HUES64 (cell line): ENCODE data around the gene NHS.

Source experiments
- H3K27ac ChIP-seq: 2 replicates; pipeline ENCODE4 v1.7.0; 2013; ENCODE audit warnings: low read depth, low read length, inconsistent platforms
- H3K27me3 ChIP-seq: 2 replicates; pipeline ENCODE4 v1.6.1; 2013; ENCODE audit warnings: mild to moderate bottlenecking, low read length; ENCODE audit not compliant: insufficient read depth
- H3K36me3 ChIP-seq: 2 replicates; pipeline ENCODE4 v1.6.1; 2013; ENCODE audit warnings: mild to moderate bottlenecking, low read length; ENCODE audit not compliant: insufficient read depth
- H3K4me1 ChIP-seq: 2 replicates; pipeline ENCODE4 v1.6.1; 2013; ENCODE audit warnings: mild to moderate bottlenecking, low read length, moderate library complexity; ENCODE audit not compliant: insufficient read depth
- H3K4me3 ChIP-seq: 2 replicates; pipeline ENCODE4 v1.5.1; 2013; ENCODE audit warnings: mild to moderate bottlenecking, low read length, moderate library complexity
- H3K9ac ChIP-seq: 2 replicates; pipeline ENCODE4 v1.6.1; 2013; ENCODE audit warnings: mild to moderate bottlenecking, low read depth, low read length
- H3K9me3 ChIP-seq: 2 replicates; pipeline ENCODE4 v1.6.1; 2013; ENCODE audit warnings: low read depth, low read length; ENCODE audit not compliant: insufficient read depth
- WGBS: fragments of 150-250, 120-280 bp; methylation state at CpG from one replicate; pipeline ENCODE4 v1.1.7; 2013; ENCODE audit warnings: missing lambda C conversion rate; 5-methylcytosine and 5-hydroxymethylcytosine counted together

NHS gene

GRCh38 chrX:17549107-17549651, 174.2 kb downstream of the NHS start:
- no peak overlapping the region for H3K4me3 ChIP-seq
- H3K36me3 ChIP-seq: no peaks in the 10 kb centered on the region
- no peaks in the 10 kb centered on the region for H3K9me3 ChIP-seq
- H3K9ac ChIP-seq: no peak overlapping the region
- WGBS: 27% methylated on average over 6 of the region's 6 CpGs
- no peaks in the 10 kb centered on the region for H3K27me3 ChIP-seq
- H3K4me1 ChIP-seq: peaks cover 26% of the 10 kb centered on the region
- peak overlapping the region; percentile 32; the same call in 1 of the 2 replicates for H3K27ac ChIP-seq

GRCh38 chrX:17550011-17550410, 175.0 kb downstream of the NHS start:
- H3K36me3 ChIP-seq: no peaks in the 10 kb centered on the region
- H3K4me1 ChIP-seq: peaks cover 26% of the 10 kb centered on the region
- 74% methylated on average over 5 of the region's 5 CpGs for WGBS
- H3K9ac ChIP-seq: no peak overlapping the region
- H3K27me3 ChIP-seq: no peaks in the 10 kb centered on the region
- no peaks in the 10 kb centered on the region for H3K9me3 ChIP-seq
- H3K27ac ChIP-seq: no peak overlapping the region
- H3K4me3 ChIP-seq: no peak overlapping the region

- Histone ChIP-seq H3K27me3 (no peaks in the 10 kb centered on the region), H3K9me3 (no peaks in the 10 kb centered on the region), H3K9ac (no peak overlapping the region), H3K4me1 (peaks cover 25% of the 10 kb centered on the region), H3K36me3 (no peaks in the 10 kb centered on the region), H3K27ac (no peak overlapping the region), H3K4me3 (no peak overlapping the region)
- WGBS: 89% methylated on average over 3 of the region's 5 CpGs
Observed at GRCh38 chrX:17552044-17552650, 177.1 kb downstream of the NHS start.

DNA sequence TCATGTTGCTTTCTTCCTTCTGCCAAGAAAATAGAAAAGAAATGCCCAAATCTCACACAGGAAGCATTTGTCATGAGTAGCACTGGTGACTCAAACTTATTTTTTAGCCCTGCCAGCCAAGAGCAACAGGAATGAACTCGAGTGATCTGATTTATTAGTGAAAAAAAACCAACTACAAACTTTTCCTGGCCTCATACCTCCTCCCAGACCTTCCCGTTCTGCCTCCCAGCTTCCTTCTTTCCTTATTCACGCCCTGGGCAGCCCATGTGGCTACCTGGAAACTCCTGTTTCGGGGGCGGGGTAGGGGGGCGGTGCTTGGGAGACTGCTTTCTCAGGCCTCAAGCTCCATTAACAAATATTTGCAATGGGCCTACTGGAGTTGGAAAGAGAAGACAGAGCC, 178.5 kb downstream of the NHS start:
- Histone ChIP-seq H3K9ac (no peak overlapping the region), H3K4me1 (peaks cover 12% of the 10 kb centered on the region), H3K36me3 (no peaks in the 10 kb centered on the region), H3K27ac (no peak overlapping the region), H3K9me3 (no peaks in the 10 kb centered on the region), H3K4me3 (no peak overlapping the region), H3K27me3 (no peaks in the 10 kb centered on the region)
- 69% methylated on average over 4 of the region's 6 CpGs for WGBS

DNA sequence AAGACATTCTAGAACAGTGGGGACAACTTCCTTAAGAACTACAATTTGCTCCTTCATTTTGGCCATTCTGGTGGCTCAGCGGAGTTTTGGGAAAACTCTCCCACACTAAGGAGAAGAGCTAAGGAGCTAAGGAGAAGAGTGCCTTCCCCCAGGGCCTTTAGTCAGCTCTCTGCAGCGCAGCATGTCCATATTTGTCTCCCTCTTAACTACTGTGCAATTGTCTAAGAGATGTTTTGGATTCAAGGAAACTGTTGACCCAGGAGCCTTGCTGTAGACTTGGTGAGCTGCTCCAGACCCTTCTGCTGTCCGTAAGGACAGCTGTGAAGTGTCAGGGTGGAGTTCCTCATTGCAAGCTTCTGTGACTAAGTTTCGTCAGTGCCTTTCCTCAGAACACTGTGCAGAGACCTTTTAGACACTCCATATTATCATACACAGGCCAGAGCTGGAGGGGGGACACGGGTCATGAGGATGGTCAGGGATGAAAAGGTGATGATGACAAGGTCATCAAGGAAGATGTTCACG, 179.0 kb downstream of the NHS start:
- no peaks in the 10 kb centered on the region for H3K36me3 ChIP-seq
- H3K4me3 ChIP-seq: no peak overlapping the region
- H3K27me3 ChIP-seq: no peaks in the 10 kb centered on the region
- H3K27ac ChIP-seq: no peak overlapping the region
- 88% methylated on average over 4 of the region's 6 CpGs for WGBS
- no peak overlapping the region for H3K9ac ChIP-seq
- H3K4me1 ChIP-seq: peaks cover 11% of the 10 kb centered on the region
- H3K9me3 ChIP-seq: no peaks in the 10 kb centered on the region

- peaks cover 10% of the 10 kb centered on the region; the same call in 1 of the 2 replicates for H3K4me1 ChIP-seq
- 90% methylated on average over 4 of the region's 5 CpGs for WGBS
- no peak overlapping the region for H3K27ac ChIP-seq
- H3K9ac ChIP-seq: no peak overlapping the region
- H3K9me3 ChIP-seq: no peaks in the 10 kb centered on the region
- no peaks in the 10 kb centered on the region for H3K27me3 ChIP-seq
- no peak overlapping the region for H3K4me3 ChIP-seq
- H3K36me3 ChIP-seq: no peaks in the 10 kb centered on the region
Observed at GRCh38 chrX:17554914-17555313, 179.9 kb downstream of the NHS start.

DNA sequence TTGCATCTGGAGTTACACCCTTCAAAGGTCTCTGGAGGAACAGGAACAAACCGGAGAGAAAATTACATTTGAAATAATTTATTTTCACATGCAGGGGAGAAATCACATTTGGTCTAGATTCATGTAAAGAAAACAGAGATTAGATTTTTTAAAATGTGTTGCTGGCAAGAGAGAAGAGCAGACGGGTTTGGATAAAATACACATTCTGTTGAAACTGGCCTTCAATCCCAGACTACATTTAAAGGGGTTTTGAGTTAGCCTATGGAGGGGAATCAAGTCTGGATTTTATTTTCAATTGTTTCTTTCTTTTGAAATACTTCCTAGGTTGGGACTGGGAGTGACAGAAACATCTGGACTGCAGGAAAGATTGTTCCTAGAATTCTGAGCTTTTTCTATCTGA, 180.8 kb downstream of the NHS start:
- 67% methylated on average over 1 of the region's 2 CpGs for WGBS
- Histone ChIP-seq H3K27ac (no peak overlapping the region), H3K36me3 (no peaks in the 10 kb centered on the region)

DNA sequence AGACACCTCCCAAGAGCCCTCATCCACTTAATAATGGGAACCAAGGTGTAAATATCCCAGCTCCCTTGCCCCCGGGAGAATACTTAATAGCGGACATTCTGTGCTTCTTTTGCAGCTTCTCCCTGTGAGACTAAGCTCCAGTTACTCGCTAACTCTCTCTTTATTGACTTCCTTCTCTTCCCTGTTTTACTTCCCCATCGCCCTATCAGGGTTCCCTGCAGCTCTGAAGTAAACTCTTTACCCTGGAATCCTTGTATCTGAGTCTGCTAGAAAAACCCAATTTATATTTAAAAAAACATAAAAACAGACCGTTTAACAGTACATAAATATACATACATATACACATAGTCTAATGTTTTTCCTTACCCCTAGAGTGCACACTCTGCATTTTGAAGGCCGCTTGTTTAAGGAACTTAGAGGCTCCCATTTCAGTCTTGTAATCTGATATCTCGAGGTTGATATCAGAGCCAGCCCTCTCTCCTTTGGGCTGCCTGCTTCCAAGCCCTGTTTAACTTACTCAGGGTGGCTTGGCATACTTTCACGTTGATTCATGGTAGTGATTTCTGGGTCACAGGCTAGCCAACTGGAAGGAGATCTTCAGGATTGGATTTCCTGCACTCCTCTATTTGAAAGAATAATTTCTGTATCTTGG, 184.9 kb downstream of the NHS start:
- peaks cover 18% of the 10 kb centered on the region for H3K4me1 ChIP-seq
- no peaks in the 10 kb centered on the region for H3K36me3 ChIP-seq
- H3K4me3 ChIP-seq: peak overlapping the region; percentile 16; the same call in 1 of the 2 replicates
- H3K9ac ChIP-seq: no peak overlapping the region
- peak overlapping the region; percentile 51; the same call in 1 of the 2 replicates for H3K27ac ChIP-seq
- no peaks in the 10 kb centered on the region for H3K27me3 ChIP-seq
- no peaks in the 10 kb centered on the region for H3K9me3 ChIP-seq
- WGBS: 41% methylated on average over 7 of the region's 8 CpGs

More for the DNA sequence above, 180.8 kb downstream of the NHS start:
- Histone ChIP-seq H3K27me3 (no peaks in the 10 kb centered on the region), H3K4me3 (no peak overlapping the region), H3K9me3 (no peaks in the 10 kb centered on the region), H3K4me1 (peaks cover 16% of the 10 kb centered on the region), H3K9ac (no peak overlapping the region)

GRCh38 chrX:17560385-17560784, 185.4 kb downstream of the NHS start:
- Histone ChIP-seq H3K36me3 (no peaks in the 10 kb centered on the region), H3K27me3 (no peaks in the 10 kb centered on the region), H3K27ac (peak overlapping the region; percentile 51; the same call in 1 of the 2 replicates), H3K9ac (no peak overlapping the region), H3K9me3 (no peaks in the 10 kb centered on the region), H3K4me3 (peak overlapping the region; percentile 16; the same call in 1 of the 2 replicates), H3K4me1 (peaks cover 18% of the 10 kb centered on the region)
- 56% methylated on average over 2 of the region's 2 CpGs for WGBS

- no peaks in the 10 kb centered on the region for H3K36me3 ChIP-seq
- H3K4me1 ChIP-seq: peaks cover 18% of the 10 kb centered on the region
- WGBS: 97% methylated on average over 2 of the region's 2 CpGs
- no peak overlapping the region for H3K27ac ChIP-seq
- H3K27me3 ChIP-seq: no peaks in the 10 kb centered on the region
- H3K9me3 ChIP-seq: no peaks in the 10 kb centered on the region
- H3K9ac ChIP-seq: no peak overlapping the region
- H3K4me3 ChIP-seq: no peak overlapping the region
Observed at GRCh38 chrX:17563076-17563475, 188.1 kb downstream of the NHS start.

DNA sequence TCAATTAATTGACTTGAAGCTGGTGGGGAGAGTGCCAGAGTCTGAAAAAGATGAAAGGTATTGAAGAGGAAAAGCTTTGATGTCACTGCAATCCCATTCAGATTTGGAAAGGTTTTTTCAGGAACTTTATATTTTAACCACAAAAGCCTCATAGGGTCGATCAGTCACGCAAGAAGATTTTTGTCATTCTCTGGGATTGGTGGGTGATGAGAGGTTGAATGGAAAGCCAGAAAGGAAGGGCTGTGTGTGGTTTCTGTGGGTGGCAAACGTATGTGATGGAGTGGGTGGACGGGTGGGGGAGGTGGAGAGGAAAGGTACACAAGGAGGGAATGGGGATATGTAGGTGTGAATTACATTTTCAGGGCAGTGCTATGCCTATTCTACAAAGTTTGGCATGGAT, 188.5 kb downstream of the NHS start:
- H3K9ac ChIP-seq: no peak overlapping the region
- no peak overlapping the region for H3K27ac ChIP-seq
- peaks cover 18% of the 10 kb centered on the region for H3K4me1 ChIP-seq
- no peaks in the 10 kb centered on the region for H3K9me3 ChIP-seq
- H3K4me3 ChIP-seq: no peak overlapping the region
- no peaks in the 10 kb centered on the region for H3K36me3 ChIP-seq
- H3K27me3 ChIP-seq: no peaks in the 10 kb centered on the region
- WGBS: 91% methylated on average over 4 of the region's 4 CpGs
